Colonic mucosa (tissue), 4 donors: ENCODE results near the gene PPIF. TPM values are rescaled to one million over a fixed set of nuclear protein-coding genes. Genes with fewer than 3 reads are reported as not detected.

Experiments used
- DNase-seq: peaks from one replicate; pipeline ENCODE4 v3.0.0-alpha.2; 2020
- H3K27ac ChIP-seq: fragments of 200-600 bp; one replicate; pipeline ENCODE4 v1.8.0; 2021
- H3K27me3 ChIP-seq: fragments of 200-600 bp; one replicate; pipeline ENCODE4 v1.8.0; 2021
- H3K36me3 ChIP-seq: fragments of 200-600 bp; one replicate; pipeline ENCODE4 v1.8.0; 2021
- H3K4me1 ChIP-seq: fragments of 200-600 bp; one replicate; pipeline ENCODE4 v1.8.0; 2021; ENCODE audit warnings: mild to moderate bottlenecking
- H3K4me3 ChIP-seq: fragments of 200-600 bp; one replicate; pipeline ENCODE4 v1.8.0; 2021
- H3K9ac ChIP-seq, 2 donors: one replicate each; pipeline ENCODE4 v1.7.0; 2013; ENCODE audit warnings: control low read depth in 2 of 2, low read depth in 2 of 2, low read length in 2 of 2
- H3K9me3 ChIP-seq: fragments of 200-600 bp; one replicate; pipeline ENCODE4 v1.8.0; 2021
- intact Hi-C: fragments of 100-400 bp; cut with DNase I; formaldehyde crosslinking; loops from one replicate; pipeline ENCODE4 v1.14.1; 2022
- total RNA-seq, 2 donors: library from RNA; stranded (reverse); fragmentation: NEBNext Ultra II Directional in 1 of 2; extraction: Animal tissue kit (Norgen Biotek cat#: 25700) in 1 of 2; gene quantifications; one replicate each; pipeline ENCODE4 v1.2.1, GENCODE V29; 2021
- TF ChIP-seq, protein P1 (sequence below): fragments of 200-600 bp; IDR thresholded peaks from one replicate; pipeline ENCODE4 v1.8.0; 2022; ENCODE audit warnings: antibody characterized with exemption, mild to moderate bottlenecking
- donor health status: healthy.
- donor health status: DM: no; HTN: no; CAD: no.
- donor health status: DM: no; HTN: no; CAD: no.

Gene PPIF
- total RNA-seq, 2 donors from 2014 or later: 99.3 to 154 TPM

DNA sequence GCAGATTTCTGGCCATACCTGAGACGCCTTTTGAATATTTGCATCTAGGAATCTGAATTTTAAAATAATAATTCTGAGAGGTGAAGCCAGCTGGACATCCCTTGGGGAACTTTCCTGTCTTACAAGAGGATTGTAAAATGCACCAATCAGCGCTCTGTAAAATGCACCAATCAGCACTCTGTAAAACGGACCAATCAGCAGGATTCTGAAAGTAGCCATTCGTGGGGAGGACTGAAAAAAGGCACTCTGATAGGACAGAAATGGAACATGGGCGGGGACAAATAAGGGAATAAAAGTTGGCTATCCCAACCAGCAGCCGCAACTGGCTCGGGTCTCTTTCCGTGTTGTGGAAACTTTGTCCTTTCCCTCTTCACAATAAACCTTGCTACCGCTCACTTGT lies 9.9 kb downstream of the PPIF start:
- TF ChIP-seq, protein P1, sequence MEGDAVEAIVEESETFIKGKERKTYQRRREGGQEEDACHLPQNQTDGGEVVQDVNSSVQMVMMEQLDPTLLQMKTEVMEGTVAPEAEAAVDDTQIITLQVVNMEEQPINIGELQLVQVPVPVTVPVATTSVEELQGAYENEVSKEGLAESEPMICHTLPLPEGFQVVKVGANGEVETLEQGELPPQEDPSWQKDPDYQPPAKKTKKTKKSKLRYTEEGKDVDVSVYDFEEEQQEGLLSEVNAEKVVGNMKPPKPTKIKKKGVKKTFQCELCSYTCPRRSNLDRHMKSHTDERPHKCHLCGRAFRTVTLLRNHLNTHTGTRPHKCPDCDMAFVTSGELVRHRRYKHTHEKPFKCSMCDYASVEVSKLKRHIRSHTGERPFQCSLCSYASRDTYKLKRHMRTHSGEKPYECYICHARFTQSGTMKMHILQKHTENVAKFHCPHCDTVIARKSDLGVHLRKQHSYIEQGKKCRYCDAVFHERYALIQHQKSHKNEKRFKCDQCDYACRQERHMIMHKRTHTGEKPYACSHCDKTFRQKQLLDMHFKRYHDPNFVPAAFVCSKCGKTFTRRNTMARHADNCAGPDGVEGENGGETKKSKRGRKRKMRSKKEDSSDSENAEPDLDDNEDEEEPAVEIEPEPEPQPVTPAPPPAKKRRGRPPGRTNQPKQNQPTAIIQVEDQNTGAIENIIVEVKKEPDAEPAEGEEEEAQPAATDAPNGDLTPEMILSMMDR: no peak
- Histone ChIP-seq H3K36me3 (peaks cover 17% of the 10 kb centered on the region), H3K9me3 (no peaks in the 10 kb centered on the region), H3K9ac (no peak overlapping the region), H3K4me1 (no peaks in the 10 kb centered on the region), H3K27me3 (no peaks in the 10 kb centered on the region), H3K27ac (no peak overlapping the region), H3K4me3 (no peak overlapping the region)
- intact Hi-C loops: no loop called here
- DNase-seq: no peak

DNA sequence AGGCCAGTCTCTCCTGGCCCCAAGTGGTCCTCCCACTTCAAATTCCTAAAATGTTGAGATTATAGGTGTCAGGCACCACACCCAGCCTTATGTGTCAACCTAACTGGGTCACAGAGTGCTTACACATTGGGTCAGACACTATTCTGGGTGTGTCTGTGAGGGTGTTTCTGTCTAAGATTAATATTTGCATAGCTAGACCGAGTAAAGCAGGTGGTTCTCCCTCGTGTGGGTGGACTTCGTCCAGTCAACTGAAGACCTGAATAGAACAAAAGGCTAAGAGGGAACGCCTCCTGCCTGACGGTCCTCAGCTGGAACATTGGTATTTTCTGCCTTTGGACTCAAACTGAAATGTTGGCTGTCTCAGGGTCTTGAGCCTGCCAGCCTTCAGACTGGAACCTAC lies 11.5 kb downstream of the PPIF start:
- no peaks in the 10 kb centered on the region for H3K27me3 ChIP-seq
- no peak overlapping the region for H3K4me3 ChIP-seq
- peak; percentile 75 for DNase-seq
- peaks cover 2% of the 10 kb centered on the region for H3K36me3 ChIP-seq
- no peaks in the 10 kb centered on the region for H3K9me3 ChIP-seq
- H3K4me1 ChIP-seq: no peaks in the 10 kb centered on the region
- peak overlapping the region; percentile 43 for H3K27ac ChIP-seq
- intact Hi-C loops: no loop called here
- no peak overlapping the region for H3K9ac ChIP-seq
- TF ChIP-seq, protein P1: no peak

DNA sequence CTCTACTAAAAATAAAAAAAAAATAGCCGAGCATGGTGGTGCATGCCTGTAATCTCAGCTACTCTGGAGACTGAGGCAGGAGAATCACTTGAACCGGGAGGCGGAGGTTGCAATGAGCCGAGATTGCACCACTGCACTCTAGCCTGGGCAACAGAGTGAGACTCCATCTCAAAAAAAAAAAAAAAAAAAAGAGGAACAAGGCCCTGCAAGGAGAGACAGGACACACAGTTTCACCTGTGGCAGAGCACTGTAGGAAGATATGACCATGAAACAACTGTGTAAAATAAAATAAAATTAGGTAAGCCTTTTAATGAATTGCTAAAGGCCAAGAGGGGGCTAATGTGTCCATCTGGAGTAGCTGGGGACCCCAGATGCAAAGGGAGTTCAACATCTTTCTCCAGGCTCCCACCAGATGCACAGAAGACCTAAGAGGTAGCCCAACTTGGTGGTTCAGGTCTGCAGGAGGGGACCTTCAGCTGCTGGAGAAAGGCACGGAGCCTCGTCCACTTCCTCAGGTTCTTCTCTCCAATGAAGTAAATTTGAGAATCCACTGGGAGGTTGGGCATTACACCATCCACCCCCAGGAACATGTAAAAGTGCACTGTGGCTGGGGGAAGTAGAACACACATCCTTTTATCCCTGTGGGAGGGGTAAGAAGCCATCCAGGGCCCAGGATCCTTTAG lies 12.7 kb downstream of the PPIF start:
- H3K9me3 ChIP-seq: no peaks in the 10 kb centered on the region
- H3K36me3 ChIP-seq: no peaks in the 10 kb centered on the region
- H3K27me3 ChIP-seq: no peaks in the 10 kb centered on the region
- no peaks in the 10 kb centered on the region for H3K4me1 ChIP-seq
- TF ChIP-seq, protein P1: no peak
- H3K4me3 ChIP-seq: no peak overlapping the region
- no peak overlapping the region for H3K9ac ChIP-seq
- intact Hi-C loops: no loop called here
- peak; percentile 16 for DNase-seq
- no peak overlapping the region for H3K27ac ChIP-seq

DNA sequence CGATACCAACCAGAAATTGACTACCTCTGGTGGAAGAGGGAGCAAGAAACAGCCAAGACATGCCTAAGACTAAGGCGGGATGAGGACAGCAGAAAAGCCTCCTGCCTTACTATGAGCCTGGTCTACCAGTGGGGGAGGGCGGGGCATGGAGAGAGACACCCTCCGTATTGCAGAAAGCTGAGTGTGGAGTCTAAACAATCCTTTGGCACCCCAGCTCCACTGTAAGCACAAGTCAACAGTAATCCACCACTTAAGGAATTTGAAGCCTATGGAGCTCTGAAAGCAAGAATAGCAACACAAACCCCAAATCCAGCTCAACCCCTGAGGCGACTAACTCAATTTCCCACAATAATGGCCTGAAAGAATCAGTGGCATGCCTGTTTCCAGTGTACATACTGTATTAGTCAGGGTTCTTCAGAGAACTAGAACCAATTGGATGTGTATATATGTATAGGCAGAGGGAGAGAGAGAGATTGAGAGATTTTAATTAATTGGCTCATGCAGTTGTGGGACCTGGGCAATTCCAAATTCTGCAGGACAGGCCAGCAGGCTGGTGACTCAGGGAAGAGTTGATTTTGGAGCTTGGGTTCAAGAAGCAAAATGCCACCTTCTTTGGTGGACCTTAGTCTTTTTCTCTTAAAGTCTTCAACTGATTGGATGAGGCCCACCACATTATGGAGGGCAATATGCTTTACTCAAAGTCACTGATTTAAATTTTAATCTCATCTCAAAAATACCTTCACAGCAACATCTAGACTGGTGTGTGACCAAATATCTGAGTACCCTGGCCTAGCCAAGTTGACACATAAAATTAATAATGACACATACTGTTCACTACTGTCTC lies 13.5 kb downstream of the PPIF start:
- H3K36me3 ChIP-seq: no peaks in the 10 kb centered on the region
- intact Hi-C loops: no loop called here
- H3K4me1 ChIP-seq: no peaks in the 10 kb centered on the region
- no peaks in the 10 kb centered on the region for H3K27me3 ChIP-seq
- H3K9me3 ChIP-seq: no peaks in the 10 kb centered on the region
- TF ChIP-seq, protein P1: no peak
- peak; percentile 17 for DNase-seq
- no peak overlapping the region for H3K9ac ChIP-seq
- H3K4me3 ChIP-seq: no peak overlapping the region
- H3K27ac ChIP-seq: no peak overlapping the region

DNA sequence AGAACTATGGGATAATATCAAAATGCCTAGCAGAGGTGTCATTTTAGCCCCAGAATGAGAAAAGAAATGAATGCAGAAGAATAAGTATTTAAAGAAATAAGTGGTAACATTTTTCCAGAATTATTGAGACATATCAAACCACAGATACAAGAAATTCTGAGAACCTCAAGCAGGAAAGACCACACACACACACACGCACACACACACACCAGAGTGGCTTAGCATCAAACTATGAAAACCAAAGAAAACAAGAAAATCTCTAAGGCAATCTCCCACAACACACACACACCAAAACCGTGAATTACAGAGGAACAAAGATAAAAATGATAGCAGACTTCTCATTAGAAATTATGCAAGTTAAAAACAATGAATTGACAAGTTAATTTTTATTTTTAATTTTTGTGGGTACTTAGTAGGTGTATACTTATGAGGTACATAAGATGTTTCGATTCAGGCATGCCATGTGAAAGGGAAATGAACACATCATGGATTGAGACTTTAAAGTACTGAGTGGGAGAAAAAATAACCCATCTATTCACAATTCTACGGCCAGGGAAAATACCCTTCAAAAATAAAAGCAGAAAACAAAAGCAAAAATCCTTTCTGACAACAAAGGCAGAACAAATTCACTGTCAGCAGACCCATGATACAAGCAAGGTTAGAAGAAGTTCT lies 14.6 kb downstream of the PPIF start:
- H3K4me3 ChIP-seq: no peak overlapping the region
- H3K4me1 ChIP-seq: no peaks in the 10 kb centered on the region
- no peak for DNase-seq
- no peak overlapping the region for H3K27ac ChIP-seq
- H3K9me3 ChIP-seq: no peaks in the 10 kb centered on the region
- TF ChIP-seq, protein P1: no peak
- no peak overlapping the region for H3K9ac ChIP-seq
- no peaks in the 10 kb centered on the region for H3K36me3 ChIP-seq
- intact Hi-C loops: no loop called here
- no peaks in the 10 kb centered on the region for H3K27me3 ChIP-seq
